C4-2B (cell line): ENCODE measurements around the gene EPHB4.
A peak's percentile ranks its signal among the peaks of the same experiment; 100 is the strongest.

Source experiments
- H3K27ac ChIP-seq: fragments of 450-650 bp; 2 replicates; pipeline ENCODE4 v1.5.1; 2017
- ZFX ChIP-seq: fragments of 450-650 bp; IDR thresholded peaks from 2 replicates; pipeline ENCODE4 v1.6.1; 2017
- TF ChIP-seq, protein P1 (sequence below): fragments of 450-650 bp; conservative IDR thresholded peaks from 2 replicates; pipeline ENCODE4 v1.5.1; 2017; ENCODE audit warnings: mild to moderate bottlenecking

The EPHB4 gene

DNA sequence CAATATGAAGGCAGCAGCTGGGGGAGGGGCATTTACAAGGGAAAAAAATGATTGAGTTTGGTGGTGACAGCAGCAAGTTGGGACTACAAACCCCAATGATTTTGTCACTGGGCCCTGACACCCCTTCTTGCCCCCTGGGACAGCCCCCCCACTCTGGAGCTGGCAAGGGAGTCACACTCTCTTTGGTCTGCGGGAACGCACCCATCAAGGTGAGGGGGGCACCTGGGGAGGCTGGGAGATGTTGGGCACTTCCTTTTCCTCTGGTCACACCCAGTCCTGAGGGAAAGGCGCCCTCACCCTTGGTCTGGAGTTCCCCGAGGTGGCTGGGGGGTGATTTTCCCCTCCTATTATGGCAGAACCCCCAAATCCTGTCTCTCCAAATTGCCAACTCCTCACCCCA lies 24.4 kb downstream of the EPHB4 start:
- H3K27ac ChIP-seq: no peak overlapping the region; the same call in 1 of the 2 replicates
- TF ChIP-seq, protein P1, sequence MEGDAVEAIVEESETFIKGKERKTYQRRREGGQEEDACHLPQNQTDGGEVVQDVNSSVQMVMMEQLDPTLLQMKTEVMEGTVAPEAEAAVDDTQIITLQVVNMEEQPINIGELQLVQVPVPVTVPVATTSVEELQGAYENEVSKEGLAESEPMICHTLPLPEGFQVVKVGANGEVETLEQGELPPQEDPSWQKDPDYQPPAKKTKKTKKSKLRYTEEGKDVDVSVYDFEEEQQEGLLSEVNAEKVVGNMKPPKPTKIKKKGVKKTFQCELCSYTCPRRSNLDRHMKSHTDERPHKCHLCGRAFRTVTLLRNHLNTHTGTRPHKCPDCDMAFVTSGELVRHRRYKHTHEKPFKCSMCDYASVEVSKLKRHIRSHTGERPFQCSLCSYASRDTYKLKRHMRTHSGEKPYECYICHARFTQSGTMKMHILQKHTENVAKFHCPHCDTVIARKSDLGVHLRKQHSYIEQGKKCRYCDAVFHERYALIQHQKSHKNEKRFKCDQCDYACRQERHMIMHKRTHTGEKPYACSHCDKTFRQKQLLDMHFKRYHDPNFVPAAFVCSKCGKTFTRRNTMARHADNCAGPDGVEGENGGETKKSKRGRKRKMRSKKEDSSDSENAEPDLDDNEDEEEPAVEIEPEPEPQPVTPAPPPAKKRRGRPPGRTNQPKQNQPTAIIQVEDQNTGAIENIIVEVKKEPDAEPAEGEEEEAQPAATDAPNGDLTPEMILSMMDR: no peak
- TF ChIP-seq ZFX: no peak

DNA sequence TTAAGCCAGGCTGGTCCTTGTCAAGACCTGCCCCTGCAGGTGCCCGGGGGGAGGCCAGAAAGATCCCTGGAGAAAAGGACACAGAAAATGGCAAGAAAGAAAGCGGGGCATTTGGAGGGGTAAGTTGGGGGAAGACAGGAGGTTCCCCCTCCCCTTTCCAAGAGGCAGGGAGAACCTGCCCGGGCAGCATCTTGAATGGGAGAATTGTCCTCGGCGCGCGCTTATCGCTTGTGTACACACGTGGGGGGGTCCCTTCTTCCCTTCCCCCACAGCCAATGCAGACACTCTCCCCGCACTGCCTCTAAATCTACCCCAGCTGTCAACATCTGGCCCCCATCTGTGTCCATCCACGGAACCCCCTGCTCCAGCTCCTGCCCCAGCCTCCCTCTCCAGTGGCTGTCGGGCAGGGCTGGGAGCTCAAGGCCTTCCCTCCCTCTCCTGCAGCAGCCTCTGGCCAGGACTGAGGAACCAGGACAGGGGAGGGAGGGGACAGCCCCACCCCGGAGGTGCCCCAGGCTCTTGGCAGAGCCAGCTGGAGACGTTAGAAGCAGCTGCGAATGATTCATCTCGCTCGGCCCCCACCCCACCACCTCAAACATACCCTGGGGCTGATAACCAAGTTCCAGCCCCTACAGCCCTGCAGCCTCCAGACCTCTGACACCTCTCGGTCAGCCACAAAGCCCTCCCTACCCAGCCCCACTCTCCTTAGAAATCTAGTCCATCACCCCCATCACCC lies 25.3 kb downstream of the EPHB4 start:
- TF ChIP-seq, protein P1: no peak
- no peak for TF ChIP-seq ZFX
- H3K27ac ChIP-seq: no peak overlapping the region; the same call in 1 of the 2 replicates

DNA sequence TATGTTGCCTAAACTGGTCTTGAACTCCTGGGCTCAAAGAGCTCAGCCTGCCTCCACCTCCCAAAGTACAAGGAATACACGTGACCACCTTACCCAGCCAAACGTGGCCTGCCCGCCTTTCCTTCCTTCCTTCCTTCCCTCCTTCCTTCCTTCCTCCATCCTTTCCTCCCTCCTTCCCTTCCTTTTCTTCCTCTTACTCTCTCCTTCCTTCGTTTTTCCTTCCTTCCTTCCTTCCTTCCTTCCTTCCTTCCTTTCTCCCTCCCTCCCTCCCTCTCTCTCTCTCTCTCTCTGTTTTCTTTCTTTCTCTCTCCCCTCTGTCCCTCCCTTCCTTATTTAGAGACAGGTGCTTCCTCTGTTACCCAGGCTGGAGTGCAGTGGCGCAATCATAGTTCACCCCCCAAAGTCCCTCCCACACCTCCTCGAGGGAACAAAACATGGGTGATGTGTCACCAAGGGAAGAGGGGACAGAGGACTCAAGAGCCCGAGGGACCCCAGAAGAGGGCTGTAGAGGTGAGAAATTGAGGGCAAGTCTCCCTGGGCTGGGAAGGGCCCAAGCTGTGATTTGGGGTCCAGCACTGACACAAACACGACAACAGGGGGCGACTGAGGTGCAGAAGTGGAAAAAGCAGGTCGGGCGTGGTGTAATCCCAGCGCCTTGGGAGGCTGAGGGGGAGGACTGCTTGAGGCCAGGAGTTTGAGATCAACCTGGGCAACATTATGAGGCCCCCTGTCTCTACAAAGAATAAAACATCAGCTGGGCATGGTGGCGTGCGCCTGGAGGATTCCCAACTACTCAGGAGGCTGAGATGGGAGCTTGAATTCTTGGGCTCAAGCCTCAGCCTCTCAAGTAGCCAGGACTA lies 28.1 kb downstream of the EPHB4 start:
- TF ChIP-seq ZFX: no peak
- TF ChIP-seq, protein P1: peak; percentile 86
- H3K27ac ChIP-seq: no peak overlapping the region

DNA sequence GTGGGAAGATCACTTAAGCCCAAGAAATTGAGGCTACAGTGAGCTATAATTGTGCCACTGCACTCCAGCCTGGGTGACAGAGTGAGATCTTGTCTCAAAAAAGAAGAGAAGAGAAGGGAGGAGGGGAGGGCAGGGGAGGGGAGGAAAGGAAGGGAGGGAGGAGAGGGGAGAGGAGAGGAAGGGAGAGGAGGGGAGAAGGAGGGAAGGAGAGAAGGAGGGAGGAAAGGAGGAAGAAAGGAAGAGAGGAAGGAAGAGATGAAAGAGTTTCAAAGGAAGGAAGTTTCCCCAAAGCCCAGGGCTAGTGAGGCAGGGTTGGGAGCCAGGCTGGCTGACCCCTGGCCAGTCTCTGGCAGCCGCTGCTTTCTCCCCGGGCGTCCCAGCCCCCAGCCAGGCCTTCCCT lies 32.6 kb downstream of the EPHB4 start:
- TF ChIP-seq, protein P1: no peak
- no peak for TF ChIP-seq ZFX
- no peak overlapping the region for H3K27ac ChIP-seq

DNA sequence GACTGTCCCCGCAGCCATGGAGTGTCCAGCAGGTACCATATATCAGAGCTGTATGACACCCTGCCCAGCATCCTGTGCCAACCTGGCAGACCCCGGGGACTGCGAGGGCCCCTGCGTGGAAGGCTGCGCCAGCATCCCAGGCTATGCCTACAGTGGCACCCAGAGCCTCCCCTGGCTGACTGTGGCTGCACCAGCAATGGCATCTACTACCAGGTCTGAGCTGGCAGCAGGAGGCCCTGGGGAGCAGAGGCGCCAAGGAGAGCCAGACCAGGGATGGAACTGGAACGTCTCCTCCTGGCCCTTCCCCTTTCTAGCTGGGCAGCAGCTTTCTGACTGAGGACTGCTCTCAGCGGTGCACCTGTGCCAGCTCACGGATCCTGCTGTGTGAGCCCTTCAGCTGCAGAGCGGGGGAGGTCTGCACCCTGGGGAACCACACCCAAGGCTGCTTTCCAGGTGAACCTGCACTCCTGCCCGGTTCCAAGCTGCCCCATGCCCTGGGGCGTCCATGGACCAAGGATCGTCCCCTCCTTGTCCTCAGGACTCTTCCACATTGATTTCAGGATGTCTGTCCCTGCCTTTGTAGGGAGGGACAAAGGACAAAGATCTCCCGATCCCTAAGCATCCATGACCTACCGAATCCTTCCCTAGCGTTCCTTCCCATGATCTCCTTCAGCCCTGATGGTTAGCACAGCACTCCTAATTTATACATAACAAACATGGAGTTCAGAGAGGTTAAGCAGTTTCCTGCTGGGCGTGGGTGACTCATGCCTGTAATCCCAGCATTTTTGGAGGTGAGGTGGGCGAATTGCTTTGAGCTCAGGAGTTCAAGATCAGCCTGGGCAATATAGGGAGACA lies 33.3 kb downstream of the EPHB4 start:
- H3K27ac ChIP-seq: no peak overlapping the region
- no peak for TF ChIP-seq ZFX
- TF ChIP-seq, protein P1: no peak

DNA sequence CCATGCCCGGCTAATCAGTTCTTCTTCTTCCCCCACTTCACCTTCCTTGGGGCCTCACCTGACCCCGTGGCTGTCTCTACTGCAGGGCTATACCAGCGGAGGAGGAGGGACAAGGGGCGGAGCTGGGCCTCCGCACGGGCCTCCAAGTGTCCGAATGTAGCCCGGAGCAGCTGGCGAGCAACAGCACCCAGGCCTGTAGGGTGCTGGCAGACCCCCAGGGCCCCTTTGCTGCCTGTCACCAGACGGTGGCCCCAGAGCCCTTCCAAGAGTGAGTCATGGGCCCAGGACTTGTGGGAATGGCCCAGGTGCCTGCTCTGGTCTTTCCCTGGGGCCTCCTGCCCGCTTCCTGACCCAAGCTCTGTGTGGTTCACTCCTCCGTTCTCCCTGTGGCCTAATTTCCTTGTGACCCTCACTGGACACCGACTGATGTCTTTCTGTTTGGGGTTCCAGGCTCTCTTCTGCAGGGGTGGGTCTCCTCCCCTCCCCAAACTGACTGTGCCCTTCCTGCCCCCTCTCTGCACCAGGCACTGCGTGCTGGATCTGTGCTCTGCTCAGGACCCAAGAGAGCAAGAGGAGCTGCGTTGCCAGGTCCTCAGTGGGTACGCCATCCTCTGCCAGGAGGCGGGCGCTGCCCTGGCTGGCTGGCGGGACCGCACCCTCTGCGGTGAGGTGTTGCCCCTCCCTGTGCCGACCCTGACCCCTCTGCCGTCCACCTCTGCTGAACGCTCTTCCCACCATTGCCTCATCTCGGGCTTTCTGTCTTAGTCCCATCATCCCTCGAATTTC lies 35.2 kb downstream of the EPHB4 start:
- no peak overlapping the region for H3K27ac ChIP-seq

More for the DNA sequence above, 35.2 kb downstream of the EPHB4 start:
- TF ChIP-seq, protein P1: no peak
